Naive B cell (primary cell): ENCODE data around the gene FGB. TPM values are rescaled to one million over a fixed set of nuclear protein-coding genes. Genes with fewer than 3 reads are reported as not detected.

ENCODE experiments used
- ATAC-seq, 2 donors: fragments of 150-1000 bp; cut with Tn5 transposase; 2 replicates each; pipeline ENCODE4 v1.10.0; 2021; ENCODE audit warnings: low read depth in 2 of 2, mild to moderate bottlenecking in 2 of 2, moderate library complexity in 2 of 2
- DNase-seq: peaks from one replicate; pipeline ENCODE4 v3.0.0; 2022
- H3K27ac Mint-ChIP-seq, 6 donors: one replicate each; pipeline ENCODE4 v1.8.0; 2020 to 2022; ENCODE audit warnings: mild to moderate bottlenecking in 6 of 6, mixed read lengths in 6 of 6, moderate library complexity in 5 of 6, inconsistent platforms in 2 of 6
- H3K27me3 Mint-ChIP-seq, 3 donors: one replicate each; pipeline ENCODE4 v1.8.0; 2021 to 2022; ENCODE audit warnings: mixed read lengths in 3 of 3, mild to moderate bottlenecking in 1 of 3
- H3K36me3 Mint-ChIP-seq, 2 donors: one replicate each; pipeline ENCODE4 v1.8.0; 2020 to 2022; ENCODE audit warnings: mixed read lengths in 2 of 2, inconsistent platforms in 1 of 2, mild to moderate bottlenecking in 1 of 2
- H3K4me1 Mint-ChIP-seq, 3 donors: one replicate each; pipeline ENCODE4 v1.8.0; 2020 to 2022; ENCODE audit warnings: mixed read lengths in 3 of 3, inconsistent platforms in 1 of 3, mild to moderate bottlenecking in 1 of 3, moderate library complexity in 1 of 3
- H3K4me3 Mint-ChIP-seq, 8 donors: one replicate each; pipeline ENCODE4 v1.8.0; 2020 to 2022; ENCODE audit warnings: mild to moderate bottlenecking in 8 of 8, mixed read lengths in 8 of 8, moderate library complexity in 8 of 8, inconsistent platforms in 2 of 8
- H3K9me3 Mint-ChIP-seq, 7 donors: one replicate each; pipeline ENCODE4 v1.8.0; 2020 to 2022; ENCODE audit warnings: mixed read lengths in 7 of 7, mild to moderate bottlenecking in 5 of 7, inconsistent platforms in 2 of 7, moderate library complexity in 1 of 7
- polyA plus RNA-seq, 6 donors: library from polyadenylated mRNA; unstranded; fragments of 300-500 nt; fragmentation: Illumina TruSeq; gene quantifications; one replicate each; pipeline ENCODE4 v1.2.3, GENCODE V29; 2021; ENCODE audit warnings: low read depth in 6 of 6

The FGB gene
- polyA plus RNA-seq, 6 donors from 2014 or later: not detected

DNA sequence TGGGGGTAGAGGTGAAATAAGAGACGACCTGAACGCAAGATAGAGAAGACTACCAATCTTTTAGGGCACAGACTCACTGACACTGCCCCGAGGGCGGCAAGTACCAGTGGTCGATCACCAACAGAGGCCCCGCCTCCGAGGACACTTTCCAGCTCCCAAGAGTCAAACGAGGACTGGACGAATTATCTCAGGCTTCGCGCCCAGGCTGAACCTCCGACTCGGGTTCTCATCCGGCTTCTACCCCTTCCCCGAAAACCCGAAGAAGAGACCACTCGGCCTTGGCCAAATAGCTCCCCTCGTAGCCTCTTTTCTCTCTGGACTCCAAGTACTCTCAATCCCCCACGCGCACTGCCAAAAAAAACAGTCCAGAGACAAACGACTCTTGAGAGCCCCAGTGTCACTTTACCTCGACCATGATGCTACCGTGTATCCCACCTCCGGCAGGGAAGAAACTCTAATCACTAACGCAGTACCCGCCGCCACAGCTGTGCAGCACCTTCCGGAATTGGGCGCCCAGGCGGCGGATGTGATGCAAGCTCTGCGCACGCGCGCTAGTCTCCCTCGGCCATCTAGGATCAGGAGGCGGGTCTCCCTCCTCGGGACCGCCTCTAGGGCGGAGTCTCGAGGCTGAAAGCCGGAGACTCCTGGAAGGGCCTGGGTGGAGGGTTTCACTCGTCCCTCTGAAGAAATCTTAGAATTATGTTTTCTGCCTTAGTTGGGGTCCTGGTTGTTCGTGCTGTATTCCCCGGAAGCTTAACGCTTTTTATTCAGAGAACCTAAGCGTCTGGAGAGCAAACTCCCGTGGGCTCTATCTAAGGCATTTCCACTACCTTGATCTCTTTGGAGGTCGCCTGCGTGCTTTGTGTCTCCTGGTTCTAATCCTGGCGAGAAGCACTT, 12.7 kb upstream of the FGB start, which contains the start of gene PLRG1:
PLRG1 (minus strand) TSS at position 507 of the 897 bp plus-strand sequence; CDS start at position 415, 92 bp downstream.
- peak within 1 kb of the TSS; percentile 81 to 98 (median 96) for H3K27ac Mint-ChIP-seq
- peak within 1 kb of the TSS; percentile 90 to 100 (median 98) for H3K4me3 Mint-ChIP-seq

DNA sequence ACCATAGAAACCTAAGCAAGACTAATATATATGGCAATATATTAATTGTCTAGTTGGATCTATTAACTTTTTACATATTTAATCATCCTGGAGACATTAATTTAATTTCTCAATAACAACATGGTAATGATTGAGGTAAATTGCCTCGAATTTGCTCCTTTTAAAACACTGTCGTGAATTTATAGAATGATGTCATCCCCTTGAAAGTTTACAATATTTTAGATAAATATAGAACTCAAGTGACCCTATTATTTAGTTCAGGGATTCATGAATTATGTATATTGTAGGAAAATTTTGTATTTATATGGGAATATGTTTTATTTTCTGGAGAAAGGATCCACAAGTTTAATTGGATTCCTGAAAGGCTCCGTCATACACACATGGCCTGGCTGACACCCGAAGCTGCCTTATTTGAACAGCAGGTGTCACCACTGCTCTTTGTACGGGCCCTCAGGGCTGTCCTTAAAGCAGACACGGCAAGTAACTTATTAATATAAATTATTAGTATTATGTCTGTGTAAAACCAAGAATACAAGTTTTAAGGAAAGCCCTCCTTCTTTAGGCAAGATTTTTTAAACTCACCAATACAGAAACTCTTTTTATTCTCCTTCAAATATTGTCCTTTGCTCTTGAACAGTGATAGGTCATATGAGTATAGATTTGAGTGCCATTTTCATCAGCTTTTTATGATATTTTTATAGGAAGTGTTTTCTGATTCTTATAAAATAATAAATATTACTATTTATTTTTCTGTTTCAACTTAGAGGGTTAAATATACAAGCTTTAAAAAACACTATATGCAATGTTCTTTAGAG, 10.7 kb upstream of the FGB start:
- Mint-ChIP-seq H3K27ac (peak overlapping the region in 1 of 6 donors; percentile 38), H3K4me1 (peaks cover 17 to 27% (median 19%) of the 10 kb centered on the region in 3 donors), H3K36me3 (peaks cover 5 to 7% of the 10 kb centered on the region in 2 donors), H3K9me3 (peaks cover 0 to 4% (median 0%) of the 10 kb centered on the region in 7 donors), H3K4me3 (peak overlapping the region in 1 of 8 donors; percentile 68), H3K27me3 (peaks cover 3 to 11% (median 4%) of the 10 kb centered on the region in 3 donors)
- ATAC-seq (peak; percentile 30 to 42), DNase-seq (peak; percentile 61)

More for the DNA sequence above, 12.7 kb upstream of the FGB start, which contains the start of gene PLRG1:
- no peaks in the 10 kb centered on the region for H3K9me3 Mint-ChIP-seq
- peaks cover 17 to 27% (median 19%) of the 10 kb centered on the region in 3 donors for H3K4me1 Mint-ChIP-seq
- ATAC-seq (peak; percentile 96 to 98), DNase-seq (peak; percentile 96)
- peaks cover 5 to 7% of the 10 kb centered on the region in 2 donors for H3K36me3 Mint-ChIP-seq
- H3K27me3 Mint-ChIP-seq: no peaks in the 10 kb centered on the region

DNA sequence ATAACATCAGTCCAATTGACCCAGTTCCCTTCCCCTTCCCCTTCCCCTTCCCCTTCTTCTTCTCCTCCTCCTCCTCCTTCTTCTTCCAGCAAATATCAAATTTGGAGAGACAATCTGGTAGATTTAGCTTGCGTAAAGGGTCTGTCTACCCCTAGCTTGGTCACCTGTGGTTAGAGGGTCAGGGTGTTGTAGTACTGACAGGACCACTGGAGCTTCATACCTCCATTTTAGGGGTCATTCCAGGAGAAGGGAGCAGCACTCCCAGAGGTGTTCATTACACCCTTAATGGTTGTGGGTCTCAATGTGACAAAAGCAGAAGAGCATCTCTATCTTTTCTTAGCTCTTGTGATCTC, 3.7 kb upstream of the FGB start:
- Mint-ChIP-seq H3K9me3 (peaks cover 0 to 9% (median 0%) of the 10 kb centered on the region in 7 donors), H3K4me3 (no peak overlapping the region), H3K27me3 (peaks cover 8 to 24% (median 16%) of the 10 kb centered on the region in 3 donors), H3K27ac (no peak overlapping the region), H3K36me3 (no peaks in the 10 kb centered on the region), H3K4me1 (no peaks in the 10 kb centered on the region)
- DNase-seq: no peak
- no peak for ATAC-seq

DNA sequence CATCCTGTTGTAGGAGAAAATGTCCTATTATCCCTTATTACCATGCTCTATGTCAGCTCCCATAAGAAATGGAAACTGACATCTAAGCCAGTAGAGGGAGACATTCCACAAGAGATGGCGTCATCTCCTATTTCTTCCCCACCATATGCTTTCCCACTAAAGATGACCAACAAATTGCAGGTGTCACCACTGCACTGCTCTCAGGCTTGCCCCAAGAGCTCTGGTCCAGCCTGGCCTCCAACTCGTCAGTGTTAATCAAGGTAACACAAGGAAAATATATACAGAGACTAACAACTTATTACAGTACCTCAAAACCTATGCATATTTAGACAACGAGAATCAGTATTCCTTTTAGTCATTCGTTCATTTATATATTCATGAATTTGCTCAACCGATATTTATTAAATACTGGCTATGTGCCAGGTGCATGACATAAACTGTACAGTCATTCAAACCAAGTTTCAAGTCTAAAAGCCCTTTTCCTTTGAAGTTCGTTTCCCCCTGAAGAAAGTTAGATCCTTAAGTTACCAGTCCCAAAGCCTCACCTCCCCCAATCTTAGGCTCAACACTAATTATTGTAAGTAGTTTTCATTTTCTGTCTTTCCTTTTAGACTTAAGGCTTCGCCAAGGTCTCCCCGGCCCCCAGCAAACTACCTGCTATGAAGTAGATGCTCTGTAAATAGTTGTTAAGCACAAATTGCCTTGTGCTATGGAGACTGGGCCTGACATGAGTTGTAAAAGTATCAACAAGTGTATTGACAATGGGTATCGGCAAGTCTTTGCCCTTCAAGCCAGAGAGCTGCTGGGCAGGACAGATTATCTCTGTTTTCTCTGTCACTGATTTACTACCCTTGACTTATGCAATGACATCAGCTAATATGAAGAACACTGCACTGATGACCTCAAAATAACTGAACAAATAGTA, 3.1 kb upstream of the FGB start:
- ATAC-seq: no peak
- Mint-ChIP-seq H3K27me3 (peaks cover 8 to 24% (median 16%) of the 10 kb centered on the region in 3 donors), H3K27ac (peak overlapping the region in 1 of 6 donors; percentile 62), H3K9me3 (peaks cover 0 to 9% (median 0%) of the 10 kb centered on the region in 7 donors), H3K36me3 (no peaks in the 10 kb centered on the region), H3K4me1 (no peaks in the 10 kb centered on the region), H3K4me3 (no peak overlapping the region)
- DNase-seq: peak; percentile 13

DNA sequence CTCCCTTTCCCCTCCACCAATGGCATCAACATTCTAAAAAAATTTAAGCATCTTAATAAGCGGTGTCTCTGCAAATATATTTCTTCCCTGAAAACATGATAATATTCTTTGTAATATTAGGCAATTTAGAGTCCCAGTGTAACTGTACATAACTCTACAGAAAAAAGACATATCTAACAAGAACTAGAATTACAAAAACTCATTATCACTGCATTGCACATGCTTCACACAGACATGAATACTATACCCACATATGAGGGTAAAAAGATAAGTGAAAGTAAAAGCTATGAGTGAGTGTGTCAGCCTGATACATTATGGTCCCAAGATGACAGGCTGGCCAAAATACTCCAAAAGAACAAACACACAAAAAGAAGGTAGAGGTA, 2.4 kb upstream of the FGB start:
- no peaks in the 10 kb centered on the region for H3K36me3 Mint-ChIP-seq
- no peak overlapping the region for H3K27ac Mint-ChIP-seq
- H3K9me3 Mint-ChIP-seq: peaks cover 0 to 9% (median 0%) of the 10 kb centered on the region in 7 donors
- no peak for ATAC-seq
- H3K4me3 Mint-ChIP-seq: no peak overlapping the region
- no peaks in the 10 kb centered on the region for H3K4me1 Mint-ChIP-seq
- no peak for DNase-seq
- peaks cover 8 to 22% (median 16%) of the 10 kb centered on the region in 3 donors for H3K27me3 Mint-ChIP-seq

DNA sequence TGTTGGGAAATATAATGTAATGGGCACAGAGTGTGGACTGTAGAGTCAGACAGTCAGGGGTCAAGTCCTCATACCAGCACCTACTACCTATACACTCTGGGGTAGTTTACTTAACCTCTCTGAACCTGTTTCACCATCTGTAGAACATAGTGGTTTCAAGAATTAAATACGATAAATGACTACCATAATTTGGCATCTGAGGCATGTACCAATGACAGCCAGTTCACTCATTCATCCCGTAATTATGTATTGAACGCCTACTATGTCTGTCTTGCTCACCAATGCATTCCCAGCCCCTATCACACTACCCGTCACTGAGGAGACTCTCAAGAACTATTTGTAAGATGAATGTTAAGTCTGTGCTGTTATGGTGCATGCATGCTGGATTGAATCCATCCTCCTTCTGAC, 2.0 kb upstream of the FGB start:
- Mint-ChIP-seq H3K27ac (no peak overlapping the region), H3K36me3 (no peaks in the 10 kb centered on the region), H3K4me1 (no peaks in the 10 kb centered on the region), H3K4me3 (no peak overlapping the region), H3K9me3 (peaks cover 0 to 9% (median 0%) of the 10 kb centered on the region in 7 donors), H3K27me3 (peaks cover 8 to 18% (median 16%) of the 10 kb centered on the region in 3 donors)
- ATAC-seq (no peak), DNase-seq (no peak)

DNA sequence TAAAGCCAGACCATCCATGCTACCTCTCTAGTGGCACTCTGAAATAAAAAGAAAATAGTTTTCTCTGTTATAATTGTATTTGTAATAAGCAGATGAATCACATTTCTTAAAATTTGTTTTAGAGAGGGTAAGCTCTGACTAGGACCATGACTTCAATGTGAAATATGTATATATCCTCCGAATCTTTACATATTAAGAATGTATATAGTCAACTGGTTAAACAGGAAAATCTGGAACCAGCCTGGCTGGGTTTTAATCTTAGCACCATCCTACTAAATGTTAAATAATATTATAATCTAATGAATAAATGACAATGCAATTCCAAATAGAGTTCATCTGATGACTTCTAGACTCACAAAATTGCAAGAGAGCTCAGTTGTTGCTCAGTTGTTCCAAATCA, 1.5 kb downstream of the FGB start:
- no peak overlapping the region for H3K4me3 Mint-ChIP-seq
- DNase-seq: no peak
- no peaks in the 10 kb centered on the region for H3K4me1 Mint-ChIP-seq
- no peak overlapping the region for H3K27ac Mint-ChIP-seq
- H3K36me3 Mint-ChIP-seq: no peaks in the 10 kb centered on the region
- H3K9me3 Mint-ChIP-seq: no peaks in the 10 kb centered on the region
- H3K27me3 Mint-ChIP-seq: peaks cover 0 to 10% (median 7%) of the 10 kb centered on the region in 3 donors
- no peak for ATAC-seq

DNA sequence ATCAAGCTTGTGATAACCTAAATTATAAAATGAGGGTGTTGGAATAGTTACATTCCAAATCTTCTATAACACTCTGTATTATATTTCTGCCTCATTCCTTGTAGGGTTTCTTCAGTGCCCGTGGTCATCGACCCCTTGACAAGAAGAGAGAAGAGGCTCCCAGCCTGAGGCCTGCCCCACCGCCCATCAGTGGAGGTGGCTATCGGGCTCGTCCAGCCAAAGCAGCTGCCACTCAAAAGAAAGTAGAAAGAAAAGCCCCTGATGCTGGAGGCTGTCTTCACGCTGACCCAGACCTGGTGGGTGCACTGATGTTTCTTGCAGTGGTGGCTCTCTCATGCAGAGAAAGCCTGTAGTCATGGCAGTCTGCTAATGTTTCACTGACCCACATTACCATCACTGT, 2.9 kb downstream of the FGB start:
- Mint-ChIP-seq H3K4me1 (no peaks in the 10 kb centered on the region), H3K27ac (no peak overlapping the region), H3K36me3 (no peaks in the 10 kb centered on the region), H3K4me3 (no peak overlapping the region), H3K27me3 (peaks cover 7 to 15% (median 8%) of the 10 kb centered on the region in 3 donors), H3K9me3 (no peaks in the 10 kb centered on the region)
- no peak for ATAC-seq
- DNase-seq: no peak

DNA sequence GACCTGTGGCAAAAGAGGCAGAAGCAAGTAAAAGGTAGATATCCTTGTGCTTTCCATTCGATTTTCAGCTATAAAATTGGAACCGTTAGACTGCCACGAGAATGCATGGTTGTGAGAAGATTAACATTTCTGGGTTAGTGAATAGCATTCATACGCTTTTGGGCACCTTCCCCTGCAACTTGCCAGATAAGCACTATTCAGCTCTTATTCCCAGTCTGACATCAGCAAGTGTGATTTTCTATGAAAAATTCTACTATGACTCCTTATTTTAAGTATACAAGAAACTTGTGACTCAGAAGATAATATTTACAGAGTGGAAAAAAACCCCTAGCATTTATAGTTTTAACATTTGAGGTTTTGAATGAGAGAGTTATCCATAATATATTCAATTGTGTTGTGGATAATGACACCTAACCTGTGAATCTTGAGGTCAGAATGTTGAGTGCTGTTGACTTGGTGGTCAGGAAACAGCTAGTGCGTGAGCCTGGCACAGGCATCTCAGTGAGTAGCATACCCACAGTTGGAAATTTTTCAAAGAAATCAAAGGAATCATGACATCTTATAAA, 3.9 kb downstream of the FGB start:
- no peak for DNase-seq
- Mint-ChIP-seq H3K36me3 (no peaks in the 10 kb centered on the region), H3K27me3 (peaks cover 8 to 21% (median 8%) of the 10 kb centered on the region in 3 donors), H3K9me3 (no peaks in the 10 kb centered on the region), H3K4me3 (no peak overlapping the region), H3K4me1 (no peaks in the 10 kb centered on the region), H3K27ac (no peak overlapping the region)
- ATAC-seq: no peak

DNA sequence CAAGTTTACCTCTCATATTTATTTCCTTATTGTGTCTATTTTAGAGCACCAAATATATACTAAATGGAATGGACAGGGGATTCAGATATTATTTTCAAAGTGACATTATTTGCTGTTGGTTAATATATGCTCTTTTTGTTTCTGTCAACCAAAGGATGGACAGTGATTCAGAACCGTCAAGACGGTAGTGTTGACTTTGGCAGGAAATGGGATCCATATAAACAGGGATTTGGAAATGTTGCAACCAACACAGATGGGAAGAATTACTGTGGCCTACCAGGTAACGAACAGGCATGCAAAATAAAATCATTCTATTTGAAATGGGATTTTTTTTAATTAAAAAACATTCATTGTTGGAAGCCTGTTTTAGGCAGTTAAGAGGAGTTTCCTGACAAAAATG, 6.2 kb downstream of the FGB start:
- peaks cover 8 to 25% (median 9%) of the 10 kb centered on the region in 3 donors for H3K27me3 Mint-ChIP-seq
- H3K36me3 Mint-ChIP-seq: no peaks in the 10 kb centered on the region
- H3K27ac Mint-ChIP-seq: no peak overlapping the region
- H3K4me3 Mint-ChIP-seq: no peak overlapping the region
- H3K9me3 Mint-ChIP-seq: no peaks in the 10 kb centered on the region
- H3K4me1 Mint-ChIP-seq: no peaks in the 10 kb centered on the region
- ATAC-seq: no peak
- no peak for DNase-seq

DNA sequence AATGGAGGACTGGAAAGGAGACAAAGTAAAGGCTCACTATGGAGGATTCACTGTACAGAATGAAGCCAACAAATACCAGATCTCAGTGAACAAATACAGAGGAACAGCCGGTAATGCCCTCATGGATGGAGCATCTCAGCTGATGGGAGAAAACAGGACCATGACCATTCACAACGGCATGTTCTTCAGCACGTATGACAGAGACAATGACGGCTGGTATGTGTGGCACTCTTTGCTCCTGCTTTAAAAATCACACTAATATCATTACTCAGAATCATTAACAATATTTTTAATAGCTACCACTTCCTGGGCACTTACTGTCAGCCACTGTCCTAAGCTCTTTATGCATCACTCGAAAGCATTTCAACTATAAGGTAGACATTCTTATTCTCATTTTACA, 6.8 kb downstream of the FGB start:
- H3K4me3 Mint-ChIP-seq: no peak overlapping the region
- no peak overlapping the region for H3K27ac Mint-ChIP-seq
- H3K9me3 Mint-ChIP-seq: no peaks in the 10 kb centered on the region
- no peaks in the 10 kb centered on the region for H3K36me3 Mint-ChIP-seq
- no peak for DNase-seq
- no peaks in the 10 kb centered on the region for H3K4me1 Mint-ChIP-seq
- peaks cover 9 to 25% (median 12%) of the 10 kb centered on the region in 3 donors for H3K27me3 Mint-ChIP-seq
- ATAC-seq: no peak

DNA sequence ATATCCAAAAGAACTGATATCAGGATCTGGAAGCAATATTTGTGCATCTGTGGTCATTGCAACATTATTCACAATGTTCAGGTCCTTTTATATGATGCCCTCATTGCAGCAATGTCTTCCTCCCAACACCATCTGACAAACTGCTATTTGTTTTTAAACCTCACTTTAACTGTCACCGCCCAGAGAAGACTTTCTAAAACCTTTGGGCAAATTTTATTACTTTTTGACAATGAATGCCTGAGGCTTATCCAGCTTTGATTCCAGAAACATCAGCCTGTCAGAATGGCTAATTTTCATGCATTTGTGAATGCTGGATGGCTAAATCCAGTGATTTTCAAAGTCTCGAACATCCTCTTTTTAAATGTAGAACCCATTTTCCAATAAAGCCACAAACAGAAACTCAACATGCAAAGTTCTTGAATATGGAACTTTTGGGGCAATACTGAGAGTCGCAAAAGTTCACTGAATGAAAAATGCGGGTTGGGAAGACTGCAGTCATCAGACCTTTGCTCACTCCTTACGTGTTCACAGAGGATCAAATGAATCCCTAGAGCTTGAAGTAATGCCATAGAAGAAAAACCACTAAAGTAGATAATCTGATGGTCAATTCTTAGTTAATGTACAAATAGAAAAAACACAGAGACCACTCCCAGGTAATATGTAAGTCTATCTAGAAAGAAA, 10.5 kb downstream of the FGB start:
- Mint-ChIP-seq H3K27ac (no peak overlapping the region), H3K36me3 (no peaks in the 10 kb centered on the region), H3K4me1 (no peaks in the 10 kb centered on the region), H3K4me3 (no peak overlapping the region), H3K9me3 (no peaks in the 10 kb centered on the region), H3K27me3 (peaks cover 30 to 32% (median 31%) of the 10 kb centered on the region in 3 donors)
- DNase-seq: no peak
- ATAC-seq: no peak
